GM23338 (cell line): ENCODE data around the gene SAMD10. TPM values are rescaled to one million over a fixed set of nuclear protein-coding genes. Genes with fewer than 3 reads are reported as not detected.

Experiments
- ATAC-seq: fragments of 200-7000 bp; cut with Tn5 transposase; 3 replicates; pipeline ENCODE4 v1.9.1; 2020
- DNase-seq: peaks from one replicate; pipeline ENCODE4 v3.0.0-alpha.2; 2015; ENCODE audit warnings: low spot score
- H2AFZ ChIP-seq: fragments of 200-600 bp; sonication (generic); 2 replicates; pipeline ENCODE4 v1.8.0; 2016; ENCODE audit warnings: antibody characterized with exemption, mild to moderate bottlenecking, moderate library complexity
- H3F3A ChIP-seq: fragments of 200-600 bp; sonication (generic); replicated peaks from 2 replicates; pipeline ENCODE4 v1.8.0; 2017; ENCODE audit warnings: antibody characterized with exemption, mixed run types, low read depth
- H3K27ac ChIP-seq: fragments of 200-600 bp; sonication (generic); 2 replicates; pipeline ENCODE4 v1.6.1; 2016; ENCODE audit warnings: low read depth
- H3K27me3 ChIP-seq: fragments of 200-600 bp; sonication (generic); 2 replicates; pipeline ENCODE4 v1.8.0; 2016; ENCODE audit warnings: mild to moderate bottlenecking, mixed run types, moderate library complexity; ENCODE audit not compliant: insufficient read depth
- H3K36me3 ChIP-seq: fragments of 200-600 bp; sonication (generic); 2 replicates; pipeline ENCODE4 v1.8.0; 2016; ENCODE audit warnings: mild to moderate bottlenecking; ENCODE audit not compliant: insufficient read depth
- H3K4me1 ChIP-seq: fragments of 200-600 bp; sonication (generic); 2 replicates; pipeline ENCODE4 v1.8.0; 2016; ENCODE audit warnings: mild to moderate bottlenecking, moderate library complexity; ENCODE audit not compliant: insufficient read depth
- H3K4me2 ChIP-seq: fragments of 200-600 bp; sonication (generic); 2 replicates; pipeline ENCODE4 v1.7.1; 2017; ENCODE audit warnings: mixed run types
- H3K4me3 ChIP-seq: fragments of 200-600 bp; sonication (generic); 2 replicates; pipeline ENCODE4 v1.6.1; 2016; ENCODE audit warnings: mixed run types
- H3K79me2 ChIP-seq: fragments of 200-600 bp; sonication (generic); replicated peaks from 2 replicates; pipeline ENCODE4 v1.8.0; 2017; ENCODE audit warnings: mild to moderate bottlenecking; ENCODE audit not compliant: insufficient read depth
- H3K9me2 ChIP-seq: fragments of 200-600 bp; sonication (generic); 2 replicates; pipeline ENCODE4 v1.8.0; 2017; ENCODE audit not compliant: insufficient read depth
- H4K20me1 ChIP-seq: fragments of 200-600 bp; sonication (generic); replicated peaks from 2 replicates; pipeline ENCODE4 v1.8.0; 2017; ENCODE audit warnings: mild to moderate bottlenecking; ENCODE audit not compliant: insufficient read depth
- H3K27ac Mint-ChIP-seq: 2 replicates; pipeline ENCODE4 v1.8.0; 2020; ENCODE audit warnings: inconsistent platforms, mild to moderate bottlenecking, moderate library complexity, mixed read lengths
- H3K27me3 Mint-ChIP-seq: 3 replicates; pipeline ENCODE4 v1.8.0; 2022; ENCODE audit warnings: low read depth, mild to moderate bottlenecking, moderate library complexity, mixed read lengths, inconsistent platforms; ENCODE audit not compliant: insufficient read depth, poor library complexity
- H3K36me3 Mint-ChIP-seq: 3 replicates; pipeline ENCODE4 v1.8.0; 2021; ENCODE audit warnings: low read depth, mild to moderate bottlenecking, inconsistent platforms, moderate library complexity, mixed read lengths
- H3K4me1 Mint-ChIP-seq: 3 replicates; pipeline ENCODE4 v1.8.0; 2020; ENCODE audit warnings: mild to moderate bottlenecking, inconsistent platforms, mixed read lengths
- H3K4me3 Mint-ChIP-seq: 3 replicates; pipeline ENCODE4 v1.8.0; 2021; ENCODE audit warnings: moderate library complexity, mild to moderate bottlenecking, inconsistent platforms, mixed read lengths
- H3K9me3 Mint-ChIP-seq: 3 replicates; pipeline ENCODE4 v1.8.0; 2020; ENCODE audit warnings: moderate library complexity, mild to moderate bottlenecking, inconsistent platforms, mixed read lengths
- CREB1 ChIP-seq: fragments of 250-450 bp; sonication (Bioruptor Pico); IDR thresholded peaks from 2 replicates; pipeline ENCODE4 v1.5.0; 2020; ENCODE audit warnings: low read depth, mild to moderate bottlenecking, moderate library complexity
- CTCF ChIP-seq, 2 experiments: fragments of 200-600 bp in 1 of 2; sonication (generic) in 1 of 2; conservative IDR thresholded peaks; 2 replicates each; pipeline versions ENCODE4 v1.5.1 to v1.6.1; 2016 to 2017; ENCODE audit warnings: antibody characterized with exemption in 2 of 2, low read depth in 2 of 2, mild to moderate bottlenecking in 2 of 2, moderate library complexity in 1 of 2
- EZH2 ChIP-seq: fragments of 200-600 bp; sonication (generic); IDR thresholded peaks from one replicate; pipeline ENCODE4 v1.8.0; 2017; ENCODE audit warnings: antibody characterized with exemption, mild to moderate bottlenecking, low read depth; ENCODE audit not compliant: unreplicated experiment
- EZH2phosphoT487 ChIP-seq: fragments of 200-600 bp; sonication (generic); IDR thresholded peaks from one replicate; pipeline ENCODE4 v1.8.1; 2018; ENCODE audit warnings: antibody characterized with exemption; ENCODE audit not compliant: unreplicated experiment
- JUNB ChIP-seq: IDR thresholded peaks from one replicate; pipeline ENCODE4 v1.6.1; 2016; ENCODE audit warnings: antibody characterized with exemption; ENCODE audit not compliant: unreplicated experiment
- NANOG ChIP-seq: IDR thresholded peaks from 2 replicates; pipeline ENCODE4 v1.6.1; 2016; ENCODE audit warnings: antibody characterized with exemption, borderline replicate concordance
- POLR2AphosphoS5 ChIP-seq: IDR thresholded peaks from 2 replicates; pipeline ENCODE4 v1.6.1; 2016; ENCODE audit warnings: antibody characterized with exemption, low read depth
- STAT1 ChIP-seq: IDR thresholded peaks from one replicate; pipeline ENCODE4 v1.6.1; 2016; ENCODE audit warnings: antibody characterized with exemption; ENCODE audit not compliant: unreplicated experiment
- ZNF114 ChIP-seq: fragments of 250-450 bp; sonication (Bioruptor Pico); IDR thresholded peaks from 2 replicates; pipeline ENCODE4 v1.5.0; 2020; ENCODE audit warnings: mild to moderate bottlenecking, moderate library complexity
- ZNF331 ChIP-seq: fragments of 250-450 bp; sonication (Bioruptor Pico); IDR thresholded peaks from 2 replicates; pipeline ENCODE4 v1.5.0; 2020; ENCODE audit warnings: low read depth, mild to moderate bottlenecking, moderate library complexity
- polyA plus RNA-seq: library from polyadenylated mRNA; unstranded; fragments of >200 nt; fragmentation: Nextera tagmentation; extraction: Ambion mirVana; gene quantifications from 2 replicates; pipeline ENCODE4 v1.2.1, GENCODE V29; 2016
- total RNA-seq: library from RNA; depleted of rRNA; stranded (reverse); fragments of >200 nt; shearing (Covaris generic); gene quantifications from 2 replicates; pipeline ENCODE4 v1.2.3, GENCODE V29; 2014
- TF ChIP-seq, protein P1 (sequence below): IDR thresholded peaks from one replicate; pipeline ENCODE4 v1.6.1; 2018; ENCODE audit warnings: antibody characterized with exemption; ENCODE audit not compliant: unreplicated experiment
- TF ChIP-seq, protein P2 (sequence below): fragments of 250-450 bp; sonication (Bioruptor Pico); IDR thresholded peaks from 2 replicates; pipeline ENCODE4 v1.5.0; 2020; ENCODE audit warnings: mild to moderate bottlenecking, moderate library complexity
- TF ChIP-seq, protein P3 (sequence below): IDR thresholded peaks from 2 replicates; pipeline ENCODE4 v1.6.1; 2016; ENCODE audit warnings: antibody characterized with exemption

SAMD10 gene
- total and polyA plus RNA-seq, 2 experiments from 2014 or later, result 2.1 to 7.3 TPM

DNA sequence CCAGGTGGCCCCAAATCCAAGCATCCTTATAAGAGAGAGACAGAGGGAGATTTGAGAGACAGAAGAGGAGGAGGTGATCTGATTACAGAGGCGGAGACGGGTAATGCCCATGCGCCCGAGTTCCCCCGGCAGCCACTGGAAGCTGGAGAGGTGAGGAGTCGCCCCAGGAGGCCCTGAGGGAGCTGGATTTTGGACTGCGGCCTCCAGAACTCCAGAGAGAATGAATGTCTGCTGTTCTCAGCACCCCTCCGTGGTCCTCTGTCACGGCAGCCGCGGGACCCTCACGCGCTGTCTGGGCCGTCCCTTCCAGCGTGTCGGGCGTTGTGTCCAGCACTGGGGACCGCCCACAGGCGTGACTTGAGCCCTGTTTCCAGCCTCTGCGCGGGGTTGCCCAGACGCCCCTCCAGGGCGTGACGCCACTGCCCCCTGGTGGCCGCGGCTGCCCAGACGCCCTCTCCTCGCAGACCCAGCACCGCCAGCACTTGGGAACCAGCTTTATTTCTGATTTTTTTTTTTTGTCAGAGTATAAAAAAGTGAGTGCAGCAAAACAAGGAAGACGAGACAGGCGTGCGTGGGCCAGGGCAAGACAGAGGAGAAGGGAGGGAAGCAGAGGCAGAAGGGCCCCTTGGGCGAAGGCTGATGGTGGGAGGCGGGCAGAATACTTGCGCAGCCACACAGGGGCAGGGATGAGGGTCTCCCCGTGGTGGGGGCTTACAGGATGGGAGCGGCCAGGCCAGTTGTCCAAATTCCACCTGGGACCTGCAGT is 5.6 kb downstream of the SAMD10 start:
- Mint-ChIP-seq H3K27ac (no peak overlapping the region), H3K27me3 (peaks cover 28% of the 10 kb centered on the region), H3K9me3 (no peaks in the 10 kb centered on the region; the same call in 2 of the 3 replicates), H3K36me3 (no peaks in the 10 kb centered on the region; the same call in 2 of the 3 replicates), H3K4me1 (peaks cover 23% of the 10 kb centered on the region), H3K4me3 (peak overlapping the region; percentile 57)
- H3K36me3 ChIP-seq, result no peaks in the 10 kb centered on the region
- ATAC-seq (peak; percentile 78), DNase-seq (peak; percentile 91)
- peaks cover 8% of the 10 kb centered on the region; the same call in 1 of the 2 replicates for H3K4me1 ChIP-seq
- peak overlapping the region; percentile 79 for H3K4me2 ChIP-seq
- no peaks in the 10 kb centered on the region for H3K9me2 ChIP-seq
- H3K27me3 ChIP-seq, result peaks cover 13% of the 10 kb centered on the region; the same call in 1 of the 2 replicates
- no peak overlapping the region for H3K27ac ChIP-seq
- peaks cover 19% of the 10 kb centered on the region for H3F3A ChIP-seq
- TF ChIP-seq POLR2AphosphoS5 (0 out of 2 replicates have a peak, but pooled peaks have one; percentile 32), ZNF331 (CRISPR knock-in tag) (no peak), CREB1 (CRISPR knock-in tag) (0 out of 2 replicates have a peak, but pooled peaks have one; percentile 48), EZH2phosphoT487 (no peak), JUNB (no peak), CTCF (conservative IDR thresholded peaks at IDR 0.05; ENCODE audit: low read depth in 2 of 2) (peak; percentile 96 to 99), STAT1 (no peak), EZH2 (no peak), NANOG (no peak), ZNF114 (CRISPR knock-in tag) (no peak)
- TF ChIP-seq, protein P1, sequence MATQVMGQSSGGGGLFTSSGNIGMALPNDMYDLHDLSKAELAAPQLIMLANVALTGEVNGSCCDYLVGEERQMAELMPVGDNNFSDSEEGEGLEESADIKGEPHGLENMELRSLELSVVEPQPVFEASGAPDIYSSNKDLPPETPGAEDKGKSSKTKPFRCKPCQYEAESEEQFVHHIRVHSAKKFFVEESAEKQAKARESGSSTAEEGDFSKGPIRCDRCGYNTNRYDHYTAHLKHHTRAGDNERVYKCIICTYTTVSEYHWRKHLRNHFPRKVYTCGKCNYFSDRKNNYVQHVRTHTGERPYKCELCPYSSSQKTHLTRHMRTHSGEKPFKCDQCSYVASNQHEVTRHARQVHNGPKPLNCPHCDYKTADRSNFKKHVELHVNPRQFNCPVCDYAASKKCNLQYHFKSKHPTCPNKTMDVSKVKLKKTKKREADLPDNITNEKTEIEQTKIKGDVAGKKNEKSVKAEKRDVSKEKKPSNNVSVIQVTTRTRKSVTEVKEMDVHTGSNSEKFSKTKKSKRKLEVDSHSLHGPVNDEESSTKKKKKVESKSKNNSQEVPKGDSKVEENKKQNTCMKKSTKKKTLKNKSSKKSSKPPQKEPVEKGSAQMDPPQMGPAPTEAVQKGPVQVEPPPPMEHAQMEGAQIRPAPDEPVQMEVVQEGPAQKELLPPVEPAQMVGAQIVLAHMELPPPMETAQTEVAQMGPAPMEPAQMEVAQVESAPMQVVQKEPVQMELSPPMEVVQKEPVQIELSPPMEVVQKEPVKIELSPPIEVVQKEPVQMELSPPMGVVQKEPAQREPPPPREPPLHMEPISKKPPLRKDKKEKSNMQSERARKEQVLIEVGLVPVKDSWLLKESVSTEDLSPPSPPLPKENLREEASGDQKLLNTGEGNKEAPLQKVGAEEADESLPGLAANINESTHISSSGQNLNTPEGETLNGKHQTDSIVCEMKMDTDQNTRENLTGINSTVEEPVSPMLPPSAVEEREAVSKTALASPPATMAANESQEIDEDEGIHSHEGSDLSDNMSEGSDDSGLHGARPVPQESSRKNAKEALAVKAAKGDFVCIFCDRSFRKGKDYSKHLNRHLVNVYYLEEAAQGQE, result no peak
- TF ChIP-seq, protein P2, sequence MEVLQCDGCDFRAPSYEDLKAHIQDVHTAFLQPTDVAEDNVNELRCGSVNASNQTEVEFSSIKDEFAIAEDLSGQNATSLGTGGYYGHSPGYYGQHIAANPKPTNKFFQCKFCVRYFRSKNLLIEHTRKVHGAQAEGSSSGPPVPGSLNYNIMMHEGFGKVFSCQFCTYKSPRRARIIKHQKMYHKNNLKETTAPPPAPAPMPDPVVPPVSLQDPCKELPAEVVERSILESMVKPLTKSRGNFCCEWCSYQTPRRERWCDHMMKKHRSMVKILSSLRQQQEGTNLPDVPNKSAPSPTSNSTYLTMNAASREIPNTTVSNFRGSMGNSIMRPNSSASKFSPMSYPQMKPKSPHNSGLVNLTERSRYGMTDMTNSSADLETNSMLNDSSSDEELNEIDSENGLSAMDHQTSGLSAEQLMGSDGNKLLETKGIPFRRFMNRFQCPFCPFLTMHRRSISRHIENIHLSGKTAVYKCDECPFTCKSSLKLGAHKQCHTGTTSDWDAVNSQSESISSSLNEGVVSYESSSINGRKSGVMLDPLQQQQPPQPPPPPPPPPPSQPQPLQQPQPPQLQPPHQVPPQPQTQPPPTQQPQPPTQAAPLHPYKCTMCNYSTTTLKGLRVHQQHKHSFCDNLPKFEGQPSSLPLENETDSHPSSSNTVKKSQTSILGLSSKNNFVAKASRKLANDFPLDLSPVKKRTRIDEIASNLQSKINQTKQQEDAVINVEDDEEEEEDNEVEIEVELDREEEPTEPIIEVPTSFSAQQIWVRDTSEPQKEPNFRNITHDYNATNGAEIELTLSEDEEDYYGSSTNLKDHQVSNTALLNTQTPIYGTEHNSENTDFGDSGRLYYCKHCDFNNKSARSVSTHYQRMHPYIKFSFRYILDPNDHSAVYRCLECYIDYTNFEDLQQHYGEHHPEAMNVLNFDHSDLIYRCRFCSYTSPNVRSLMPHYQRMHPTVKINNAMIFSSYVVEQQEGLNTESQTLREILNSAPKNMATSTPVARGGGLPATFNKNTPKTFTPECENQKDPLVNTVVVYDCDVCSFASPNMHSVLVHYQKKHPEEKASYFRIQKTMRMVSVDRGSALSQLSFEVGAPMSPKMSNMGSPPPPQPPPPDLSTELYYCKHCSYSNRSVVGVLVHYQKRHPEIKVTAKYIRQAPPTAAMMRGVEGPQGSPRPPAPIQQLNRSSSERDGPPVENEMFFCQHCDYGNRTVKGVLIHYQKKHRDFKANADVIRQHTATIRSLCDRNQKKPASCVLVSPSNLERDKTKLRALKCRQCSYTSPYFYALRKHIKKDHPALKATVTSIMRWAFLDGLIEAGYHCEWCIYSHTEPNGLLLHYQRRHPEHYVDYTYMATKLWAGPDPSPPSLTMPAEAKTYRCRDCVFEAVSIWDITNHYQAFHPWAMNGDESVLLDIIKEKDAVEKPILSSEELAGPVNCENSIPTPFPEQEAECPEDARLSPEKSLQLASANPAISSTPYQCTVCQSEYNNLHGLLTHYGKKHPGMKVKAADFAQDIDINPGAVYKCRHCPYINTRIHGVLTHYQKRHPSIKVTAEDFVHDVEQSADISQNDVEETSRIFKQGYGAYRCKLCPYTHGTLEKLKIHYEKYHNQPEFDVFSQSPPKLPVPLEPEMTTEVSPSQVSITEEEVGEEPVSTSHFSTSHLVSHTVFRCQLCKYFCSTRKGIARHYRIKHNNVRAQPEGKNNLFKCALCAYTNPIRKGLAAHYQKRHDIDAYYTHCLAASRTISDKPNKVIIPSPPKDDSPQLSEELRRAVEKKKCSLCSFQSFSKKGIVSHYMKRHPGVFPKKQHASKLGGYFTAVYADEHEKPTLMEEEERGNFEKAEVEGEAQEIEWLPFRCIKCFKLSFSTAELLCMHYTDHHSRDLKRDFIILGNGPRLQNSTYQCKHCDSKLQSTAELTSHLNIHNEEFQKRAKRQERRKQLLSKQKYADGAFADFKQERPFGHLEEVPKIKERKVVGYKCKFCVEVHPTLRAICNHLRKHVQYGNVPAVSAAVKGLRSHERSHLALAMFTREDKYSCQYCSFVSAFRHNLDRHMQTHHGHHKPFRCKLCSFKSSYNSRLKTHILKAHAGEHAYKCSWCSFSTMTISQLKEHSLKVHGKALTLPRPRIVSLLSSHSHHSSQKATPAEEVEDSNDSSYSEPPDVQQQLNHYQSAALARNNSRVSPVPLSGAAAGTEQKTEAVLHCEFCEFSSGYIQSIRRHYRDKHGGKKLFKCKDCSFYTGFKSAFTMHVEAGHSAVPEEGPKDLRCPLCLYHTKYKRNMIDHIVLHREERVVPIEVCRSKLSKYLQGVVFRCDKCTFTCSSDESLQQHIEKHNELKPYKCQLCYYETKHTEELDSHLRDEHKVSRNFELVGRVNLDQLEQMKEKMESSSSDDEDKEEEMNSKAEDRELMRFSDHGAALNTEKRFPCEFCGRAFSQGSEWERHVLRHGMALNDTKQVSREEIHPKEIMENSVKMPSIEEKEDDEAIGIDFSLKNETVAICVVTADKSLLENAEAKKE (CRISPR knock-in tag), result no peak
- TF ChIP-seq, protein P3, sequence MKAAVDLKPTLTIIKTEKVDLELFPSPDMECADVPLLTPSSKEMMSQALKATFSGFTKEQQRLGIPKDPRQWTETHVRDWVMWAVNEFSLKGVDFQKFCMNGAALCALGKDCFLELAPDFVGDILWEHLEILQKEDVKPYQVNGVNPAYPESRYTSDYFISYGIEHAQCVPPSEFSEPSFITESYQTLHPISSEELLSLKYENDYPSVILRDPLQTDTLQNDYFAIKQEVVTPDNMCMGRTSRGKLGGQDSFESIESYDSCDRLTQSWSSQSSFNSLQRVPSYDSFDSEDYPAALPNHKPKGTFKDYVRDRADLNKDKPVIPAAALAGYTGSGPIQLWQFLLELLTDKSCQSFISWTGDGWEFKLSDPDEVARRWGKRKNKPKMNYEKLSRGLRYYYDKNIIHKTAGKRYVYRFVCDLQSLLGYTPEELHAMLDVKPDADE, result no peak
- no peaks in the 10 kb centered on the region for H4K20me1 ChIP-seq
- H3K79me2 ChIP-seq, result peaks cover 2% of the 10 kb centered on the region
- peak overlapping the region; percentile 84; the same call in 1 of the 2 replicates for H2AFZ ChIP-seq
- peak overlapping the region; percentile 63 for H3K4me3 ChIP-seq
